PFSK-1 (cell line): ENCODE results near the gene SPTAN1.

Experiments used
- FOXP2 ChIP-seq: optimal IDR thresholded peaks from 2 replicates; pipeline ENCODE3; 2011; ENCODE audit warnings: borderline replicate concordance, control low read depth, inconsistent platforms; ENCODE audit not compliant: insufficient read depth; ENCODE audit errors: extremely low read length, extremely low read depth
- POLR2AphosphoS5 ChIP-seq: IDR thresholded peaks from 2 replicates; pipeline ENCODE4 v1.6.1; 2012; ENCODE audit warnings: low read depth, mild to moderate bottlenecking, control low read depth, low read length, moderate library complexity
- REST ChIP-seq, 2 experiments: IDR thresholded peaks; 2 replicates each; pipeline versions ENCODE4 v1.6.1 to v1.8.0; 2011 to 2012; ENCODE audit warnings: low read depth in 2 of 2, low read length in 2 of 2, control low read depth in 1 of 2, inconsistent platforms in 1 of 2, mild to moderate bottlenecking in 1 of 2, moderate library complexity in 1 of 2; ENCODE audit not compliant: insufficient read depth in 1 of 2
- SIN3A ChIP-seq: IDR thresholded peaks from 2 replicates; pipeline ENCODE4 v1.6.1; 2012; ENCODE audit warnings: mild to moderate bottlenecking, low read length, moderate library complexity, borderline replicate concordance; ENCODE audit not compliant: insufficient read depth
- TAF1 ChIP-seq: IDR thresholded peaks from 2 replicates; pipeline ENCODE4 v1.6.1; 2012; ENCODE audit warnings: low read length, control low read depth, borderline replicate concordance; ENCODE audit not compliant: insufficient read depth

SPTAN1 gene

GRCh38 chr9:128556276-128556675 is 3.9 kb downstream of the SPTAN1 start:
- TF ChIP-seq SIN3A (no peak), REST (IDR thresholded peaks at IDR 0.05; ENCODE audit: insufficient read depth in 1 of 2, low read depth in 2 of 2, low read length in 2 of 2) (no peak), POLR2AphosphoS5 (no peak), TAF1 (no peak), FOXP2 (no peak)

GRCh38 chr9:128556926-128557634 is 4.7 kb downstream of the SPTAN1 start:
- TF ChIP-seq POLR2AphosphoS5 (no peak), SIN3A (no peak), REST (IDR thresholded peaks at IDR 0.05; ENCODE audit: insufficient read depth in 1 of 2, low read depth in 2 of 2, low read length in 2 of 2) (no peak), FOXP2 (no peak), TAF1 (no peak)

- TF ChIP-seq TAF1 (no peak), POLR2AphosphoS5 (no peak), FOXP2 (no peak), REST (IDR thresholded peaks at IDR 0.05; ENCODE audit: insufficient read depth in 1 of 2, low read depth in 2 of 2, low read length in 2 of 2) (no peak), SIN3A (no peak)
Measured at GRCh38 chr9:128558431-128559310, 6.3 kb downstream of the SPTAN1 start.

GRCh38 chr9:128565578-128565977 is 13.2 kb downstream of the SPTAN1 start:
- no peak for TF ChIP-seq POLR2AphosphoS5
- no peak for TF ChIP-seq TAF1
- TF ChIP-seq FOXP2 = no peak
- no peak for TF ChIP-seq SIN3A
- no peak for TF ChIP-seq REST (IDR thresholded peaks at IDR 0.05; ENCODE audit: insufficient read depth in 1 of 2, low read depth in 2 of 2, low read length in 2 of 2)
